Activated T-helper 1 cell treated with Interleukin-2 at 50 U/mL for 16 hours (primary cell): Measurements from ENCODE around the gene TUBA4A.

Experiments used
- DNase-seq: peaks from one replicate; pipeline ENCODE4 v3.0.0-alpha.2; 2020; ENCODE audit warnings: low read depth

The TUBA4A gene

GRCh38 chr2:219234331-219234730, 19.4 kb downstream of the TUBA4A start:
- no peak for DNase-seq

GRCh38 chr2:219230059-219230540, 23.6 kb downstream of the TUBA4A start:
- no peak for DNase-seq

- peak; percentile 96 for DNase-seq
Observed at GRCh38 chr2:219229305-219230058, 24.2 kb downstream of the TUBA4A start, which contains the start of the genes ANKZF1 and ATG9A. ANKZF1 (plus strand) TSS chr2:219229806; CDS start chr2:219230258, 452 bp downstream. ATG9A (minus strand) TSS chr2:219229636; CDS start chr2:219228024, 1,612 bp downstream.

- no peak for DNase-seq
Observed at GRCh38 chr2:219228911-219229304, 24.8 kb downstream of the TUBA4A start.

GRCh38 chr2:219228041-219228910, 25.4 kb downstream of the TUBA4A start:
- DNase-seq: no peak

GRCh38 chr2:219225350-219225749, 28.4 kb downstream of the TUBA4A start:
- DNase-seq: no peak

GRCh38 chr2:219223831-219224610, 29.7 kb downstream of the TUBA4A start:
- no peak for DNase-seq

GRCh38 chr2:219221957-219222518, 31.7 kb downstream of the TUBA4A start:
- no peak for DNase-seq

GRCh38 chr2:219220652-219221402, 32.9 kb downstream of the TUBA4A start:
- no peak for DNase-seq

GRCh38 chr2:219219784-219220532, 33.8 kb downstream of the TUBA4A start:
- no peak for DNase-seq

- DNase-seq: peak; percentile 76
Observed at GRCh38 chr2:219218732-219219701, 34.7 kb downstream of the TUBA4A start, which contains the start of gene ABCB6. ABCB6 (minus strand) TSS chr2:219218958; CDS start chr2:219218673, 285 bp downstream.

- DNase-seq: no peak
Observed at GRCh38 chr2:219218217-219218731, 35.4 kb downstream of the TUBA4A start.

GRCh38 chr2:219216535-219216915, 37.2 kb downstream of the TUBA4A start:
- DNase-seq: no peak

- no peak for DNase-seq
Observed at GRCh38 chr2:219215871-219216534, 37.7 kb downstream of the TUBA4A start.

GRCh38 chr2:219214786-219215185, 38.9 kb downstream of the TUBA4A start:
- DNase-seq: no peak

GRCh38 chr2:219214141-219214540, 39.6 kb downstream of the TUBA4A start:
- no peak for DNase-seq

GRCh38 chr2:219213486-219214071, 40.1 kb downstream of the TUBA4A start:
- no peak for DNase-seq

GRCh38 chr2:219213026-219213415, 40.7 kb downstream of the TUBA4A start:
- no peak for DNase-seq
